A549 (cell line): Measurements from ENCODE around the gene SORD. TPM values are rescaled to one million over a fixed set of nuclear protein-coding genes. Genes with fewer than 3 reads are reported as not detected.
"Not testable (repeated sequence)": the region's sequence is repeated elsewhere in the genome, so short reads cannot be mapped to it uniquely, and the experiment has no call there.

Experiments
- ATAC-seq, 2 experiments: fragments of 200-7000 bp in 1 of 2; fragments of >200 bp in 1 of 2; cut with Nextera tagmentation in 1 of 2; cut with Tn5 transposase in 1 of 2; 3 replicates each; pipeline versions ENCODE4 v1.8.0 to v1.9.1; 2018 to 2020; ENCODE audit warnings: mild to moderate bottlenecking in 1 of 2, moderate library complexity in 1 of 2
- CTCF ChIA-PET: fragments of 300-600 bp; sonication (Branson Sonifier 250); formaldehyde crosslinking; extraction: SDS; loops from one replicate; lab custom pipeline; 2021; ENCODE audit warnings: antibody characterized with exemption, inconsistent platforms; lab: Yijun Ruan, JAX
- POLR2A ChIA-PET: fragments of 350-600 bp; formaldehyde crosslinking; extraction: SDS; loops from one replicate; lab custom pipeline; 2021; ENCODE audit warnings: antibody characterized with exemption, inconsistent platforms; lab: Yijun Ruan, JAX
- DNase-seq, 2 experiments: peaks; one replicate each; pipeline versions ENCODE4 v3.0.0 to v3.0.0-alpha.2; 2011 to 2016; ENCODE audit warnings: low read depth in 1 of 2, low spot score in 1 of 2
- FAIRE-seq: peaks from 2 replicates; lab custom pipeline; 2011; peaks lifted over from hg19 to GRCh38; lab: Jason Lieb, UNC
- H3K27ac ChIP-seq, 2 experiments: fragments of >200 bp; sonication (Bioruptor Twin); formaldehyde crosslinking; 3 replicates each; pipeline ENCODE4 v1.5.1; 2016 to 2017
- H3K4me1 ChIP-seq: fragments of >200 bp; sonication (Bioruptor Twin); formaldehyde crosslinking; 3 replicates; pipeline ENCODE4 v1.6.1; 2016
- H3K4me2 ChIP-seq: fragments of >200 bp; sonication (Bioruptor Twin); formaldehyde crosslinking; 3 replicates; pipeline ENCODE4 v1.6.1; 2016
- H3K4me3 ChIP-seq: fragments of >200 bp; sonication (Bioruptor Twin); formaldehyde crosslinking; 3 replicates; pipeline ENCODE4 v1.5.1; 2016
- H3K9me3 ChIP-seq: fragments of >200 bp; sonication (Bioruptor Twin); formaldehyde crosslinking; 3 replicates; pipeline ENCODE4 v1.6.1; 2016
- ESRRA ChIP-seq: fragments of 150-350 bp; IDR thresholded peaks from 2 replicates; pipeline ENCODE4 v1.6.1; 2014; ENCODE audit warnings: mild to moderate bottlenecking, low read length, borderline replicate concordance
- FOSL2 ChIP-seq, 2 experiments: fragments of 450-650 bp in 1 of 2; fragments of >200 bp in 1 of 2; sonication (Bioruptor Twin) in 1 of 2; formaldehyde crosslinking; IDR thresholded peaks; 2 replicates each; pipeline versions ENCODE4 v1.5.0 to v1.6.1; 2016 to 2020; ENCODE audit warnings: mild to moderate bottlenecking in 1 of 2, moderate library complexity in 1 of 2
- FOXS1 ChIP-seq: fragments of 250-450 bp; sonication (Bioruptor Pico); IDR thresholded peaks from 2 replicates; pipeline ENCODE4 v1.5.0; 2020; ENCODE audit warnings: mild to moderate bottlenecking, moderate library complexity
- HDAC2 ChIP-seq: fragments of 200-600 bp; sonication (generic); IDR thresholded peaks from 2 replicates; pipeline ENCODE4 v1.6.1; 2016
- HOXB13 ChIP-seq: fragments of 250-450 bp; sonication (Bioruptor Pico); IDR thresholded peaks from 2 replicates; pipeline ENCODE4 v1.5.0; 2020; ENCODE audit warnings: low read depth, mild to moderate bottlenecking, moderate library complexity
- MAFK ChIP-seq: fragments of 450-650 bp; IDR thresholded peaks from 2 replicates; pipeline ENCODE4 v1.6.1; 2014; ENCODE audit not compliant: partially characterized antibody
- POLR2A ChIP-seq: IDR thresholded peaks from 2 replicates; pipeline ENCODE4 v1.6.1; 2012; ENCODE audit warnings: mild to moderate bottlenecking, low read length
- SMC3 ChIP-seq: fragments of >200 bp; sonication (Bioruptor Twin); formaldehyde crosslinking; IDR thresholded peaks from 3 replicates; pipeline ENCODE4 v1.6.1; 2018; ENCODE audit warnings: inconsistent platforms
- SREBF2 ChIP-seq: fragments of 450-650 bp; IDR thresholded peaks from 2 replicates; pipeline ENCODE4 v1.6.1; 2014; ENCODE audit warnings: mild to moderate bottlenecking, moderate library complexity
- WGBS: methylation state at CpG from one replicate; pipeline ENCODE4 v1.1.6; 2017; ENCODE audit errors: missing lambda C conversion rate; 5-methylcytosine and 5-hydroxymethylcytosine counted together
- polyA plus RNA-seq, 4 experiments: library from polyadenylated mRNA; depleted of rRNA in 3 of 4; stranded (reverse); fragments of >200 nt; fragmentation: RNase III in 1 of 4; extraction: RNeasy Plus Mini Kit Qiagen cat#74134 plus additional on column Dnase treatment in 1 of 4; gene quantifications; 2 replicates in 3 of 4; 3 replicates in 1 of 4; pipeline ENCODE4 v1.2.3, GENCODE V29; 2011 to 2017

Gene SORD
- polyA plus RNA-seq, 2 of the 4 experiments (the other 2 are of a cell fraction) = 37.6 to 49.8 TPM

DNA sequence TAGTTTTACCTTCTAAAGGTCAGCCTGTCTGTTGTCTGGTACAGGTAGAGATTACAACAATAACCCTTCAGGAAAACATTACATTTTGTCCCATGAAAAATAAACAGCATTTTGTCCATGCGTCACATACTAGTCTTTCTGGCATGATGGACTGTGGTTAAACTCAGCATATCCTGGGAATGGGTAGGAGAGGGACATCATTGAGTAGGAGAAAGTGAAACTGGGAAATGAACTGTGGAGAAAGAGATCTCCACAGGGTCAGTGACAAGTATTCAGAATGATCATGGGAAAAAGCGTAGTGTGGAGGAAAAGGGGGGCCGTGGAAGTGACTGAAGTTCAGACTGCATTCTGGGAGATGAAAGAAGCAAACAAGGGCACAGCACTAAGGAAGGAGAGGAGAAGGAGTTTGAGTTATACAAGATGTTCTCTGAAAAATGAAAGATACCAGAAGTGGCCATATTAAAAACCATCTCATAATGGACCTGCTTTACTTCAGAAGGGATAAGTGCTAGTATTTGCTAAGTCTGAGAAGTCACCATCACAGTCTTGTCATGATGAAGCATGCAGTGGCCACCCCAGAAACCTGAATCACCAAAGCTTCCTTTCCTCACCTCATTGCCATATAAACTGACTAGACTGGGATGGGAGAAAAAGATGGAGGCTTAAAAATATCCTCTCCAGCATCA is 34.7 kb upstream of the SORD start:
- H3K27ac ChIP-seq, H3K4me1 ChIP-seq, H3K9me3 ChIP-seq, DNase-seq, CTCF ChIA-PET, H3K4me2 ChIP-seq, POLR2A ChIA-PET, FAIRE-seq, ATAC-seq, H3K4me3 ChIP-seq: not testable (repeated sequence)
- WGBS = 88% methylated on average over 1 of the region's 3 CpGs

DNA sequence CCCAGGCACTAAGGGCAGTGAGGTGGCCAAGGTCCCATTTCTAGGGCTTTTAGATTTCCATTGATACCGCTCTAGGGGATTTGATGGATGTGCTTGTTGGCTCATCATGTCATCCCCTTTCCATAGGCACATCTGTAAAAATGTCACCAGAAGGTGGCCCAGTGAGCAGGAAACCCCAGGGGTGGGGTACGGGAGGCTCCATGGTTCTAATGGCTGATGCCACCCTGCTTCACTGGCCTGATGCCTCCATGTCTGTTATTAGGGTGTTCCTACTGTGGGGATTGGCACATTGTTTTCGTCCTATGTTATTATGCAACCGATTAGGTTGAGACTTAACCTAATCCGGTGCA is 34.1 kb upstream of the SORD start:
- POLR2A ChIA-PET, CTCF ChIA-PET, H3K4me2 ChIP-seq, H3K4me1 ChIP-seq, H3K27ac ChIP-seq, FAIRE-seq, H3K4me3 ChIP-seq, DNase-seq, ATAC-seq, H3K9me3 ChIP-seq: not testable (repeated sequence)
- 64% methylated on average over 5 of the region's 5 CpGs for WGBS

DNA sequence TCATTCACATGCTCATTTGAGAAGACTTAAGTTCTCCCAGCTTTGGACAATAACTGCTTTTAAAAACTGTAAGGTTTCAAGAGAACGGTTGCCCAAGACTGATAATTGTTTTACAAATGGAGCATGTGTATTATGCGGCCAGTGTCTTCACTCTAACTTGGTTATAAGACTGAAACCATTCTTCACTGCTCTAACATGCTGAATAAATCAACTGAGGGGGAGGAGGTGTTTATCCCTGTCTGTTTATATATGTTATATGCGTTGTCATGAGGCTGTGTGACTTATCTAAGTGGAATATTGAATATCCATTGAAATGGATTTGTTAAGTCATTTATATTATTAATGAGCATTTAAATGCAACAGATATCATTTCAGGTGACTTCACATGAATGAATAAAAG is 25.4 kb upstream of the SORD start:
- H3K4me1 ChIP-seq, FAIRE-seq, DNase-seq, ATAC-seq, H3K4me2 ChIP-seq, H3K4me3 ChIP-seq, H3K9me3 ChIP-seq, POLR2A ChIA-PET, CTCF ChIA-PET, H3K27ac ChIP-seq: not testable (repeated sequence)
- WGBS = 69% methylated on average over 3 of the region's 3 CpGs

DNA sequence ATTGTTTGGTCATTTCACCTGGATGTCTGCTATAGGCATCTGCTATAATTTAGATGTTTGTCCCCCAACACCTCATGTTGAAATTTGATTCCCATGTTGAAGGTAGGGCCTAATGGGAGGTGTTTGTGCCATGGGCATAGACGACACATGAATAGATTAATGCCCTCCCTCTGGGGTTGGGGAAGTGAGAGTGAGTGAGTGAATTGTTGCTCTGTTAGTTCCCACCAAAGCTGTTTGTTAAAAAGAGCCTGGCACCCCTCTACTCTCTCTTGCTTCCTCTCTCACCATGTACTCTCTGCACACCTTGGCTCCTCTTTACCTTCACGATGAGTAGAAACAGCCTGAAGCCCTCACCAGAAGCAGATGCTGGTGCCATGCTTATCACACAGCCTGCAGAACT is 23.9 kb upstream of the SORD start:
- CTCF ChIA-PET = no interaction called here
- ATAC-seq (no peak), DNase-seq (no peak), FAIRE-seq (no peak)
- POLR2A ChIA-PET = interaction anchor here (0.6 kb wide), 1 partner anchor 1137 kb away, joined by 3 read pairs; no protein-coding TSS in a partner anchor
- Histone ChIP-seq H3K9me3 (no peaks in the 10 kb centered on the region), H3K4me2 (no peak overlapping the region), H3K27ac (no peak overlapping the region), H3K4me3 (no peak overlapping the region), H3K4me1 (no peaks in the 10 kb centered on the region)
- TF ChIP-seq POLR2A = no peak
- TF ChIP-seq HDAC2 = no peak
- no peak for TF ChIP-seq HOXB13 (CRISPR knock-in tag)
- no peak for TF ChIP-seq SREBF2
- no peak for TF ChIP-seq ESRRA
- no peak for TF ChIP-seq FOSL2 (IDR thresholded peaks at IDR 0.05)
- no peak for TF ChIP-seq FOSL2 (CRISPR knock-in tag; IDR thresholded peaks at IDR 0.05)
- no peak for TF ChIP-seq MAFK
- no peak for TF ChIP-seq FOXS1 (CRISPR knock-in tag)
- TF ChIP-seq SMC3 = no peak
- WGBS = 31% methylated on average over 2 of the region's 2 CpGs

DNA sequence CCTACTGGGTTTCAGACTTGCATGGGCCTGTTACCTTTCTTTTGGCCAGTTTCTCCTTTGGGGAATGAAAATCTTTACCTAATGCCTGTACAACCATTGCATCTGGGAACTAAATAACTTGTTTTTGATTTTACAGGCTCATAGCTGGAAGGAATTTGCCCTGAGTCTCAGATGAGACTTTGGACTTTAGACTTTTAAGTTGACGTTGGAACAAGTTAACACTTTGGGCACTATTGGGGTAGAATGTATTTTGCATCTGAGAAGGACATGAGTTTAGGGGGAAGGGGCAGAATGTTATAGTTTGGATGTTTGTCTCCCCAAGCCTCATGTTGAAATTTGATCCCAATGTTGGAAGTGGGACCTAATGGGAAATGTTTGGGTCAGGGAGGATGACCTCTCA is 21.8 kb upstream of the SORD start:
- POLR2A ChIA-PET, H3K9me3 ChIP-seq, H3K4me2 ChIP-seq, H3K27ac ChIP-seq, FAIRE-seq, H3K4me1 ChIP-seq, DNase-seq, ATAC-seq, H3K4me3 ChIP-seq: not testable (repeated sequence)
- WGBS = 6% methylated on average over 1 of the region's 1 CpG
- CTCF ChIA-PET = interaction anchor here (1.2 kb wide), 1 partner anchor 117 kb away, joined by 3 read pairs; no protein-coding TSS in a partner anchor

DNA sequence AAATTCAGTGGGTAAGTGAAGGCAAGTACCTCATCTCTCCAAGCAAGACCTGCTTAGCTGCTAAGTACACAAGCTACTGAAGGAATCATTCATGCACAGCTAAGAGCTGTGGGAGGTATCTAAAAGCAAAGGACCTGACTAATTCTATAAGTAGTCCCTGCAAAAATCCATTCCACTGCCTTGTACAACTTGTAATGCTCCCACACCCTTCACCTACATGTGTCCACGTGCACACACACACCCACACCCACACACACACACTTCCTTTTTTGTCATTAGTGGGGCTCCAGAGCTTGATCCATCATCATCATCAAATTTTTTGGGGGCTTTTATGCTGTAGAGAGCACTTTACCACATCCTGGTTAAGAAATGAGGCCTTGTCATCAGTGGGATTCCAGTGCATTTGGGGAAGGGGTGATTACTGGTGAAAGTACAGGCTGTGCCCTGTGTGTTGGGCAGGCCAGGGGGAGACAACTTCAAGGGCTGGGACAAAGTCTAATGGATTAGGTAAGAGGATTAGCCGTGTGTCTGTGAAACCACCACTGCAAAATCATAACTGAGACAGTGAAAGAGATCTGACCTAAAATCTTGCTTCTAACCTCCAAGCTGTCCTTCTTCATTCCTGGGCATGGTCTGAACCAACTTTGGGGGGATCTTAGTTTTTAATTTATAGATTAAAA is 19.1 kb upstream of the SORD start:
- H3K4me3 ChIP-seq, ATAC-seq, POLR2A ChIA-PET, FAIRE-seq, DNase-seq, CTCF ChIA-PET, H3K4me1 ChIP-seq, H3K9me3 ChIP-seq, H3K4me2 ChIP-seq, H3K27ac ChIP-seq: not testable (repeated sequence)
- 11% methylated on average over 2 of the region's 2 CpGs for WGBS

DNA sequence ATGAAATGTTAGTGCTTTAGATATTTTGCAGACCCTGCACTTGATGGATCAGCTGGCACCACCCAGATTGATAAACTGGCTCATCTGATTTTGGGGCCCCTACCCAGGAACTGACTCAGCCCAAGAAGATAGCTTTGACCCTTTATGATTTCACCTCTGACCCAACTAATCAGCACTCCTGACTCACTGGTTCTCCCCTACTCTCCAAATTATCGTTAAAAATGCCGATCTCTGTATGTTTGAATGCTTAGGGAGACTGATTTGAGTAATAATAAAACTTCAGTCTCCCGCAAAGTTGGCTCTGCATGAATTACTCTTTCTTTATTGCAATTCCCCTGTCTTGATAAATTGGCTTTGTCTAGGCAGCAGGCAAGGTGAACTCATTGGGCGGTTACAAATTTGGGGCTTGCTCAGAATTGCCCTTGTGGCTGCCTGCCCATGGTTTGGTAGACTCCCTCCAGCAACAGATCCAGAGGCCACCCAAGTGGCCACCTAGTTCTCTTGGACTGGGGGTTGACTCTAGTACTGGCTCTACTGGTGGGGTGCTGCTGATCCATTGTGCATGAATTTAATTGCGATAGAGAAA is 18.3 kb upstream of the SORD start:
- DNase-seq, H3K9me3 ChIP-seq, H3K4me3 ChIP-seq, H3K4me2 ChIP-seq, POLR2A ChIA-PET, FAIRE-seq, CTCF ChIA-PET, H3K27ac ChIP-seq, H3K4me1 ChIP-seq, ATAC-seq: not testable (repeated sequence)
- WGBS = 56% methylated on average over 4 of the region's 5 CpGs
